ENCODE results near the gene CAMLG.
A peak's percentile ranks its signal among the peaks of the same experiment; 100 is the strongest.
"Not testable (repeated sequence)": the region's sequence is repeated elsewhere in the genome, so short reads cannot be mapped to it uniquely, and the experiment has no call there.

CAMLG gene

DNA sequence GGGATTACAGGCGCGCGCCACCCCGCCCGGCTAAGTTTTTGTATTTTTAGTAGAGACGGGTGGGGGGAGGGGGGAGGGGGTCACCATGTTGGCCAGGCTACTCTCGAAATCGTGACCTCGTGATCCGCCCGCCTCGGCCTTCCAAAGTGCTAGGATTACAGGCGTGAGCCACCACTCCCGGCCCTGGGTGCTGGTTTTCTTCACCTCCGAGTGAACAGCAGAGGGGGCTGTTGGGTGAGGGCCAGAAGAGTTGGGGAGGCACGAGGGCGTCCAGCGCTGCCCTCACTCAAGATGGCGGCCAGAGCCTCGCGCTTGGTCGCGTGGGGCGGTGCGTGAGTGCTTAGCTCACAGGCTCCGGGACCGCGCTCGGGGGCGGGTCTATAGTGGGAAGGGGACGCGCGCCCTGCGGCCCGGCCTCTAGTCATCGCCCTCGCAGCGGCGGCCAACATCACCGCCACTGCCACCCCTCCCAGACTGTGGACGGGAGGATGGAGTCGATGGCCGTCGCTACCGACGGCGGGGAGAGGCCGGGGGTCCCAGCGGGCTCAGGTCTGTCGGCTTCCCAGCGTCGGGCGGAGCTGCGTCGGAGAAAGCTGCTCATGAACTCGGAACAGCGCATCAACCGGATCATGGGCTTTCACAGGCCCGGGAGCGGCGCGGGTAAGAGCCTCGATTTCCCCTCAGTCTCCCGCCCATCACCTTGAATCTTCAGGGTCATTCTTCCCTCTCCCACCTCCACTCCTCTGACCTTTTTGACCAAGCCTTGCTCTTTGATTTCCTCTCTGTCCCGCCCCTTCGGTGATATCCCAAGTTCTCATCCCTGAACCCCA is at the start of gene CAMLG:
TSS of gene CAMLG (plus strand) at position 416 of the 830 bp plus-strand sequence. CDS start at position 489, 73 bp downstream.
- Histone ChIP-seq H3K27me3 (ENCODE audit: control insufficient read depth in 5 of 5, insufficient read depth in 4 of 5, low read length in 5 of 5) (no peaks in the 10 kb centered on the region), H3K4me1 (ENCODE audit: control insufficient read depth in 5 of 5, insufficient read depth in 5 of 5, low read length in 5 of 5) (peaks cover 0 to 21% (median 19%) of the 10 kb centered on the region in 5 donors), H3K36me3 (ENCODE audit: control insufficient read depth in 5 of 5, insufficient read depth in 5 of 5, low read length in 5 of 5) (peaks cover 0 to 5% (median 0%) of the 10 kb centered on the region in 5 donors), H3K4me3 (ENCODE audit: low read depth in 1 of 5, low read length in 5 of 5) (peak within 1 kb of the TSS; percentile 81 to 98 (median 95)), H3K9me3 (ENCODE audit: control insufficient read depth in 5 of 5, low read length in 5 of 5) (no peaks in the 10 kb centered on the region), H3K27ac (ENCODE audit: low read depth, low read length) (peak within 1 kb of the TSS; percentile 92), H3K9ac (ENCODE audit: low read length in 5 of 5) (peak within 1 kb of the TSS; percentile 78 to 95 (median 85))

DNA sequence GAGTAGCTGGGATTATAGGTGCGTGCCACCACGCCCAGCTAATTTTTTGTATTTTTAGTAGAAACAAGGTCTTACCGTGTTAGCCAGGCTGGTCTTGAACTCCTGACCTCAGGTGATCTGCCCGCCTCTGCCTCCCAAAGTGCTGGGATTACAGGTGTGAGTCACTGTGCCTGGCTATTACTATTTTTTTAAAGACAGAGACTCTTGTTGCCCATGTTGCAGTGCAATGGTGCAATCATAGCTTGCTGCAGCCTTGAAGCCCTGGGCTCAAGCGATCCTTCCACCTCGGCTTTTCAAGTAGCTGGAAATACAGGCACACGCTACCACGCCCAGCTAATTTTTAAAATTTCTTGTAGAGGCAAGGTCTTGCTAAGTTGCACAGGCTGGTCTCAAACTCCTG is 48.2 kb upstream of the CAMLG start:
- H3K4me3 ChIP-seq (ENCODE audit: low read depth in 1 of 5, low read length in 5 of 5); H3K27ac ChIP-seq (ENCODE audit: low read depth, low read length); H3K27me3 ChIP-seq (ENCODE audit: control insufficient read depth in 5 of 5, insufficient read depth in 4 of 5, low read length in 5 of 5); H3K9me3 ChIP-seq (ENCODE audit: control insufficient read depth in 5 of 5, low read length in 5 of 5); H3K9ac ChIP-seq (ENCODE audit: low read length in 5 of 5); H3K4me1 ChIP-seq (ENCODE audit: control insufficient read depth in 5 of 5, insufficient read depth in 5 of 5, low read length in 5 of 5): not testable (repeated sequence)
- peaks cover 44 to 76% (median 49%) of the 10 kb centered on the region in 5 donors for H3K36me3 ChIP-seq (ENCODE audit: control insufficient read depth in 5 of 5, insufficient read depth in 5 of 5, low read length in 5 of 5)

DNA sequence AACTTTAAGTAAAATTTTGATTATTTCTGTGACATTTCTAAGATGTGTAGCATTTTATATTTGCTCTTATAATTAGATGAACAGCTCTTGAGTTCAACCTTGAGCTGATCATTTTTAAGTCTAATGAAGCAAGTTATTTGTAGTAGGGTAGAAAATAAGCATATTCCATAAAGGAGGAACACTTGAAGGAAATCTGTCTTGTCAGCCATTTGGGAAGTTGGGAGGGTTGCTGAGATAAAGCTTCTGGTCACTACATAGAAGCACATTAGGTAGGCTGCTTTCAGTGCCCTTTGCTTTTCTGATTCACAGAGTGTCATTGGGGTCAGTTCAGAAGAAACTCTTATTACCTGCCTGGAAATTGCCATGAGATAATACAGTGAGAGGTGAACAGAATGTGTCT is 45.6 kb upstream of the CAMLG start:
- Histone ChIP-seq H3K4me1 (ENCODE audit: control insufficient read depth in 5 of 5, insufficient read depth in 5 of 5, low read length in 5 of 5) (no peaks in the 10 kb centered on the region), H3K27ac (ENCODE audit: low read depth, low read length) (no peak overlapping the region), H3K27me3 (ENCODE audit: control insufficient read depth in 5 of 5, insufficient read depth in 4 of 5, low read length in 5 of 5) (no peaks in the 10 kb centered on the region), H3K9ac (ENCODE audit: low read length in 5 of 5) (no peak overlapping the region), H3K4me3 (ENCODE audit: low read depth in 1 of 5, low read length in 5 of 5) (no peak overlapping the region), H3K36me3 (ENCODE audit: control insufficient read depth in 5 of 5, insufficient read depth in 5 of 5, low read length in 5 of 5) (peaks cover 31 to 63% (median 54%) of the 10 kb centered on the region in 5 donors), H3K9me3 (ENCODE audit: control insufficient read depth in 5 of 5, low read length in 5 of 5) (no peaks in the 10 kb centered on the region)

DNA sequence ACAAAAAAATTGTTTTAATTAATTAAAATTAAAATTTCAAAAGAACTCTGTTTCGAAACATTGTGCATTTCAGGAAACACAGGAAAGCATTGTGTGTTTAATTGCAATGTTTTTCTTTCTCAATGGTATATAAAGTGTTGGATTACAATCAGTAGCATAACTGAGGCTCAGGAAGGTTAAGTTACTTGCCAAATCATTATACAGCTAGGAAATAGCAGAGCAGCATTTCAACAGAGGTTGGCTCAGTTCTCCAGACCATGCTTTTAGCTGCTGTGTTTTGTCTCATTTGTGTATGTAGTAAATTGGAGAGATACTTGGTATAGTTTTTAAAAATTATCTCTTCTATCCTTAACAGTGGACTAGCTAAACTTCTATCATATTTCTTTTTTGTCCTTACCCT is 30.0 kb upstream of the CAMLG start:
- no peaks in the 10 kb centered on the region for H3K9me3 ChIP-seq (ENCODE audit: control insufficient read depth in 5 of 5, low read length in 5 of 5)
- H3K4me3 ChIP-seq (ENCODE audit: low read depth in 1 of 5, low read length in 5 of 5) = no peak overlapping the region
- no peaks in the 10 kb centered on the region for H3K4me1 ChIP-seq (ENCODE audit: control insufficient read depth in 5 of 5, insufficient read depth in 5 of 5, low read length in 5 of 5)
- no peak overlapping the region for H3K27ac ChIP-seq (ENCODE audit: low read depth, low read length)
- H3K27me3 ChIP-seq (ENCODE audit: control insufficient read depth in 5 of 5, insufficient read depth in 4 of 5, low read length in 5 of 5) = no peaks in the 10 kb centered on the region
- peaks cover 23 to 73% (median 56%) of the 10 kb centered on the region in 5 donors for H3K36me3 ChIP-seq (ENCODE audit: control insufficient read depth in 5 of 5, insufficient read depth in 5 of 5, low read length in 5 of 5)
- H3K9ac ChIP-seq (ENCODE audit: low read length in 5 of 5) = no peak overlapping the region

DNA sequence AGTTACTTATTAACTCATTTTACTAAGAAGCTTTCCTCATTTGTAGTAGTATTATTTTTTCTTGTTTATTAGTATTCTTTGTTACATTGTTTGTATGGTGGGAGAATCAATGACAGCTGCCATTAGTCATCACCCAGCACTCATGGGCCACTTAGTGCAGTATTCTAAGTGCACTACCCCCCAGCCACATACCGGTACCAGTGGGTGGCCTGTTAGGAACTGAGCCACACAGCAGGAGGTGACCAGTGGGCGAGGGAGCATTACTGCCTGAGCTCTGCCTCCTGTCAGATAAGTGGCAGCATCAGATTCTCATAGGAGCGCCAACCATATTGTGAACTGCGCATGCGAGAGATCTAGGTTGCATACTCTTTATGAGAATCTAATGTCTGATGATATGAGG is 24.2 kb upstream of the CAMLG start:
- no peaks in the 10 kb centered on the region for H3K9me3 ChIP-seq (ENCODE audit: control insufficient read depth in 5 of 5, low read length in 5 of 5)
- H3K4me1 ChIP-seq (ENCODE audit: control insufficient read depth in 5 of 5, insufficient read depth in 5 of 5, low read length in 5 of 5) = no peaks in the 10 kb centered on the region
- no peak overlapping the region for H3K9ac ChIP-seq (ENCODE audit: low read length in 5 of 5)
- no peak overlapping the region for H3K27ac ChIP-seq (ENCODE audit: low read depth, low read length)
- no peak overlapping the region for H3K4me3 ChIP-seq (ENCODE audit: low read depth in 1 of 5, low read length in 5 of 5)
- H3K36me3 ChIP-seq (ENCODE audit: control insufficient read depth in 5 of 5, insufficient read depth in 5 of 5, low read length in 5 of 5) = peaks cover 24 to 70% (median 53%) of the 10 kb centered on the region in 5 donors
- H3K27me3 ChIP-seq (ENCODE audit: control insufficient read depth in 5 of 5, insufficient read depth in 4 of 5, low read length in 5 of 5) = no peaks in the 10 kb centered on the region

DNA sequence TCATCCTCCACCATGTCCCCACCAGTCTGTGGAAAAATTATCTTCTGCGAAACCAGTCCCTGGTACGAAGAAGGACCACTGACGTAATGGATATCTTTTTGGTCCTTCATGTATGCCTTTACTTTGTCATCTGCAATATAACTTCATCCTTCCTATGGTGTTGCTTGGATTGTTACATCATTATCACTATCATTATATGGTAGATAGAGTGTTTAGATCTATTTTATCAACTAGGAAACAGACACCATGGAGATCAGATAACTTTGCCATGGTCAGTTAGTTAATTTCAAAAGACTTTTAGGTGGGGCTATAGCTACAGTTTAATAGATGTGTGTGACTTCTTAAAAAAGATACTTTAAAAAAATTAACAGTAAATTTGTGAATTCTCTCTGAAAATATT is 23.8 kb upstream of the CAMLG start:
- no peak overlapping the region for H3K9ac ChIP-seq (ENCODE audit: low read length in 5 of 5)
- H3K27ac ChIP-seq (ENCODE audit: low read depth, low read length) = no peak overlapping the region
- H3K4me3 ChIP-seq (ENCODE audit: low read depth in 1 of 5, low read length in 5 of 5) = no peak overlapping the region
- no peaks in the 10 kb centered on the region for H3K4me1 ChIP-seq (ENCODE audit: control insufficient read depth in 5 of 5, insufficient read depth in 5 of 5, low read length in 5 of 5)
- H3K36me3 ChIP-seq (ENCODE audit: control insufficient read depth in 5 of 5, insufficient read depth in 5 of 5, low read length in 5 of 5) = peaks cover 20 to 70% (median 53%) of the 10 kb centered on the region in 5 donors
- no peaks in the 10 kb centered on the region for H3K9me3 ChIP-seq (ENCODE audit: control insufficient read depth in 5 of 5, low read length in 5 of 5)
- H3K27me3 ChIP-seq (ENCODE audit: control insufficient read depth in 5 of 5, insufficient read depth in 4 of 5, low read length in 5 of 5) = no peaks in the 10 kb centered on the region

DNA sequence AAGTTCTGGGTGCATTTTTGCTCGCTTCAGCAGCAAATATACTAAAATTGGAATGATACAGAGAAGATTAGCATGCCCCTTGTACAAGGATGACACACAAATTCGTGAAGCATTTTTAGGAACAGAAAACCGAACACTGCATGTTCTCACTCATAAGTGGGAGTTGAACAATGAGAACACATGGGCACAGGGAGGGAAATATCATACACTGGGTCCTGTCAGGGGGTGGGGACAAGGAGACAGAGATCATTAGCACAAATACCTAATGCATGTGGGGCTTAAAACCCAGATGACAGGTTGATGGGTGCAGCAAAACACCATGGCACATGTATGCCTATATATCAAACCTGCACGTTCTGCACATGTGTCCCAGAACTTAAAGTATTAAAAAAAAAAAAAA is 22.9 kb upstream of the CAMLG start:
- not testable (repeated sequence) for H3K27ac ChIP-seq (ENCODE audit: low read depth, low read length); H3K4me1 ChIP-seq (ENCODE audit: control insufficient read depth in 5 of 5, insufficient read depth in 5 of 5, low read length in 5 of 5); H3K4me3 ChIP-seq (ENCODE audit: low read depth in 1 of 5, low read length in 5 of 5); H3K9ac ChIP-seq (ENCODE audit: low read length in 5 of 5); H3K27me3 ChIP-seq (ENCODE audit: control insufficient read depth in 5 of 5, insufficient read depth in 4 of 5, low read length in 5 of 5); H3K9me3 ChIP-seq (ENCODE audit: control insufficient read depth in 5 of 5, low read length in 5 of 5)
- peaks cover 24 to 71% (median 50%) of the 10 kb centered on the region in 5 donors for H3K36me3 ChIP-seq (ENCODE audit: control insufficient read depth in 5 of 5, insufficient read depth in 5 of 5, low read length in 5 of 5)

DNA sequence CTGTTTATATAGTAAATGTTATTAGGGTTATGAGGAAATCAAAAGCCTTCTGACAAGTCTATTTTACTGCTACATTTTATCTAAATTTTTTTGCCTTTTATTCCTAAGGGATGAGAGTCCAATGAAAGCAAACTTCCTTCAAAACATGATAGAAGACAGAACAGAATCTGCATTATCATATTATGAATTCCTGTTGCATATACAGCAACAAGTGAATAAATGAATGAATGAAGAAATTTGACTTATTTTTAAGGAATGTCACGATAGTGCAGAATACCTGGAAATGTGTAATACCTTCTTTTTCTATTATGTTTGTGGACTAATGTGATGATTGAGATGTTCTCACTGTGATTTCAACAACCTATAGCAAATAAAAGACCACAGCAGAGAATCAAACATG is 13.5 kb upstream of the CAMLG start:
- Histone ChIP-seq H3K27me3 (ENCODE audit: control insufficient read depth in 5 of 5, insufficient read depth in 4 of 5, low read length in 5 of 5) (no peaks in the 10 kb centered on the region), H3K9me3 (ENCODE audit: control insufficient read depth in 5 of 5, low read length in 5 of 5) (no peaks in the 10 kb centered on the region), H3K36me3 (ENCODE audit: control insufficient read depth in 5 of 5, insufficient read depth in 5 of 5, low read length in 5 of 5) (peaks cover 20 to 49% (median 33%) of the 10 kb centered on the region in 5 donors), H3K9ac (ENCODE audit: low read length in 5 of 5) (no peak overlapping the region), H3K27ac (ENCODE audit: low read depth, low read length) (no peak overlapping the region), H3K4me1 (ENCODE audit: control insufficient read depth in 5 of 5, insufficient read depth in 5 of 5, low read length in 5 of 5) (no peaks in the 10 kb centered on the region), H3K4me3 (ENCODE audit: low read depth in 1 of 5, low read length in 5 of 5) (no peak overlapping the region)

DNA sequence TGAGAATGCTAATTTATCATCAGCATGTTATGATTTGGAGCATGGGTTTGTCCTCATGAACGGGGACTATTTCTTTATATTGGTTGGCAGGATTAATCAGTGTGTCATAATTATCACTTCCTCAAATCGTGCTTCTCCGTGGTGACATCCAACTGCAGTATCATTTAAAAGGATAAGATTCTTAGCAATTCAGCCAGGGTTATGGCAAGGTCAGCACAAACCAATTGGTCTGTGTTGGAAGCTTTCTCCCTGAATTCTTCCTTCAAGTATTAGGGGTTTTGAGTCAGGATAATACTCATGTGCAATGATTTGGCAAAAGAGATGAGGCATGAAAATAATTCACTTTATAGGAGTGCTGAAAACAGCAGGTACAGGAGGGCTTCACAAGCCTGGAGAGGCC is 5.5 kb upstream of the CAMLG start:
- Histone ChIP-seq H3K9ac (ENCODE audit: low read length in 5 of 5) (no peak overlapping the region), H3K27me3 (ENCODE audit: control insufficient read depth in 5 of 5, insufficient read depth in 4 of 5, low read length in 5 of 5) (no peaks in the 10 kb centered on the region), H3K9me3 (ENCODE audit: control insufficient read depth in 5 of 5, low read length in 5 of 5) (no peaks in the 10 kb centered on the region), H3K4me1 (ENCODE audit: control insufficient read depth in 5 of 5, insufficient read depth in 5 of 5, low read length in 5 of 5) (peaks cover 0 to 3% (median 3%) of the 10 kb centered on the region in 5 donors), H3K4me3 (ENCODE audit: low read depth in 1 of 5, low read length in 5 of 5) (no peak overlapping the region), H3K36me3 (ENCODE audit: control insufficient read depth in 5 of 5, insufficient read depth in 5 of 5, low read length in 5 of 5) (no peaks in the 10 kb centered on the region), H3K27ac (ENCODE audit: low read depth, low read length) (no peak overlapping the region)

DNA sequence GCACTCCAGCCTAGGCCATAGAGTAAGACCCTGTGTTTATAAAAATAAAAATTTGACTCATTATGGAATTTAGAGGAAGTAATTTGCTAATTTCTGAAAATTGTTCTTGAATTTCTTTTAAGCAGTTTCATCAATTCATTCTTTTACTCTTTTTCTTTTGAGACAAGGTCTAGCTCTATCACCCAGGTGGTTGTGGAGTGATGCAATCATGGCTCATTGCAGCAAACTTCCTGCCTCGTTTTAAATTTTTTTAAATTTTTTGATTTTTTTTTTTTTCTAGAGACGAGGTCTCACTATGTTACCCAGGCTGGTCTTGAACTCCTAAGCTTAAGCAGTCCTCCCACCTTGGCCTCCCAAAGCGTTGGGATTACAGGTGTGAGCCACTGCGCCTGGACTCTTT is 3.1 kb upstream of the CAMLG start:
- Histone ChIP-seq H3K27ac (ENCODE audit: low read depth, low read length) (no peak overlapping the region), H3K36me3 (ENCODE audit: control insufficient read depth in 5 of 5, insufficient read depth in 5 of 5, low read length in 5 of 5) (no peaks in the 10 kb centered on the region), H3K27me3 (ENCODE audit: control insufficient read depth in 5 of 5, insufficient read depth in 4 of 5, low read length in 5 of 5) (no peaks in the 10 kb centered on the region)

More for the DNA sequence above, 3.1 kb upstream of the CAMLG start:
- Histone ChIP-seq H3K9me3 (ENCODE audit: control insufficient read depth in 5 of 5, low read length in 5 of 5) (no peaks in the 10 kb centered on the region), H3K4me1 (ENCODE audit: control insufficient read depth in 5 of 5, insufficient read depth in 5 of 5, low read length in 5 of 5) (peaks cover 0 to 21% (median 19%) of the 10 kb centered on the region in 5 donors), H3K4me3 (ENCODE audit: low read depth in 1 of 5, low read length in 5 of 5) (no peak overlapping the region), H3K9ac (ENCODE audit: low read length in 5 of 5) (no peak overlapping the region)

Data from subcutaneous abdominal adipose tissue (tissue), 5 donors.